Islet of Langerhans (tissue), 1 donor: ENCODE data around the gene SRBD1.
A peak's percentile ranks its signal among the peaks of the same experiment; 100 is the strongest.
"Not testable (repeated sequence)": the region's sequence is repeated elsewhere in the genome, so short reads cannot be mapped to it uniquely, and the experiment has no call there.

Experiments
- FAIRE-seq: peaks from one replicate; lab custom pipeline; 2011; peaks lifted over from hg19 to GRCh38; lab: Jason Lieb, UNC

Gene SRBD1

GRCh38 chr2:45426025-45426424, 185.0 kb downstream of the SRBD1 start:
- FAIRE-seq: not testable (repeated sequence)

- FAIRE-seq: no peak
Measured at GRCh38 chr2:45422921-45423320, 188.1 kb downstream of the SRBD1 start.

- FAIRE-seq: no peak
Measured at GRCh38 chr2:45418532-45418931, 192.5 kb downstream of the SRBD1 start.

DNA sequence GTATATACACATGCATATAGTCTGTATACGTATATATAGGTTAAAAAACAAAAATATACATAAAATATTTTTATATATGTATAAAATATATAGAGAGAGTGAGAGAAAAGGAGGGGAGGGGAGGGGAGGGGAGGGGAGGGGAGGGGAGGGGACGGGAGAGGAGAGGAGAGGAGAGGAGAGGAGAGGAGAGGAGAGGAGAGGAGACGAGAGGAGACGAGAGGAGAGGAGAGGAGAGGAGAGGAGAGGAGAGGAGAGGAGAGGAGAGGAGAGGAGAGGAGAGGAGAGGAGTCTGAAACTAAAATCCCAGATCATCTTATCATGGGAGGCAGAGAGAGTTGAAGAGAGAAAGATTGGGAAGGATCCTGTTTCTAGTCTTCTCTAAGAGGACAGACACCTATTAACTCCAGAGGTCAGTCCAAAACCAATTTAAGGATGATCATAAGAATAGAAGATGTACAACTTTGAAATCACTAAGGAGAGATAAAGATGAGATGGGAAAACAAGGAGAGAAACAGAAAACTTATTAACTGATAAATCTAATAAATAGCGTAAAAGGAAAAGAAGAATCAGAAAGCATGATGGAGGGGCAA, 195.4 kb downstream of the SRBD1 start:
- no peak for FAIRE-seq

DNA sequence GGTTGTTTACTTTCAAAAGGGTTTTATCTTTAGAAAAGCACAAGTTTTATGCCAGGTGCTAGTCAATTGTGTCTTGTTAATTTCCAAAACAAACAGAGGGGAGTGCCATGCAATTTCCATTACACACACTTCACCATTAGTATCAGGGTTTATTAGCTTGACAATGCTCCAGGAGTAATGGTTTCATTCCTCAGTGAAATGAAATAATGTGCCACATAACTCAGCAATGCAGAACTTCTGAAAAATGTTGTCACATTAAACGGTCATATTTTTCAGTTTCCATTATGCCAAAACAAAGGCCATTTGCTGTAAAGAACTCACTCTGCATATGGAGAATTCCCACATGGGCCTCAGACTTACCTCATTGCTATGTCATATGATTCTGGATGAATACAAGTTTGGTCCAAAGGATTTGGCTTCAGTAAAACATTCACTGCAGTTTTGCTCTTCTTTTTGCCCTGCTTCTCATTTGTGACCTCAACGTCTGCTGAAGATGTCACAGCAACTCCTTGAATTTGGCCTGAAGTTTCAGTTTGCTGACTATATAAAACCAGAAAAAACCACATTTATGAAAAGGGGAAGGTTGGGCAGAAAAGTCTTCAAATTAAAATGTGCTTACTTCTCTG, 198.2 kb downstream of the SRBD1 start:
- FAIRE-seq: no peak

DNA sequence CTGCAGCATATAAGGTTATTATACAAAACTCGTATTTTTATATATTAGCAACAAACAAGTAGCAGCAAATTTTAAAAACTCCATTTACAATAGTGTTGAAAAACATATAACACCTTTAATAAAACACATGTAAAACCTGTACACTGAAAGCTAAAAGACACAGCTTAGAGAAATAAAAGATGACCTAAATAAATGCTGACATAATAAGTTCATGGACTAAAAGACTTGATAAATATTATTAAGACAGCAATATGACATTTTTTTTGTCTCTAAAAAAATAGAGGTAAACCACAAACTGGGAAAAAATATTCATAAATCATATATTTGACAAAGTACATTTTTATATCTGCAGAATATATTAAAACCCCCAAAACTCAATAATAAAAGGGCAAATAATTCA, 201.4 kb downstream of the SRBD1 start:
- peak; percentile 65 for FAIRE-seq

DNA sequence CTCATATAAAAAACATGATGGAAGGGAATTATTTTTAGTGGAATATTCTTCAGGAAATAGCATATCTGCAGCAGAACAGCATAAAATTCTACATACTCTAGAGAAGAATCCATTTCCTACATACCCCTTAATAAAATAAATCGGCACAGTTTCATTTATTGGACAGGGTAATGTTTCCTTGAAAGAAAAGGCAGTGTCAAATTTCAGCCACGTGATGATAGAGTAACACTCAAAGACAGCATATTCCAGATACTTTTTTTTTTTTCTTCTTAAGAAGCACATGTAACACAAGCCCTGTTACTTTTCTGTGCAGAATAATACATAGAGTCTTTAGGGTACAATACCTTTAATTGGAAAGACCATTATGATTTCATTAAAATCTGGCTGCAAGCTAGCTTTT, 204.4 kb downstream of the SRBD1 start:
- FAIRE-seq: no peak

DNA sequence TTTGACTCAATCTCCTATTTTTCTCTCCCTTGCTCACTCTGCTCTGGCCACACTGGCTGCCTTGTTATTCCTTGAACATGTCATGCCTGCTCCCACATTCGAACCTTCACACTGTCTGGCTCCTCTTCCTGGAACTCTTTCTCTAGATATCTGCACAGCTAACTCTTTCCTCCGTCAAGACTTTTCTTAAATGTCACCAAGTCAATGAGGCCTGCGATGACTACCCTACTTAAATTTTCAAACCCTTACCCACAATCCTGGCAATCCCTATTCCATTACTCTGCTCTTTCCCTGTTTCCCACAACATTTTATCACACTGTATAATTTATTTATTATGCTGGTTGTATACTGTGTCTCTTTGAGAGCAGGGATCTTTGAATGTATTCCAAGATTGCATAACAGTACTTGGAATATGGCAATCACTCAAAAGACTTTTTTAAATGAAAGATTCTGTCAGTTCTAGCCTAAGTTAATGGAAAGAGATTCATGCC, 206.2 kb downstream of the SRBD1 start:
- FAIRE-seq: no peak

- no peak for FAIRE-seq
Measured at GRCh38 chr2:45403036-45403435, 208.0 kb downstream of the SRBD1 start.

DNA sequence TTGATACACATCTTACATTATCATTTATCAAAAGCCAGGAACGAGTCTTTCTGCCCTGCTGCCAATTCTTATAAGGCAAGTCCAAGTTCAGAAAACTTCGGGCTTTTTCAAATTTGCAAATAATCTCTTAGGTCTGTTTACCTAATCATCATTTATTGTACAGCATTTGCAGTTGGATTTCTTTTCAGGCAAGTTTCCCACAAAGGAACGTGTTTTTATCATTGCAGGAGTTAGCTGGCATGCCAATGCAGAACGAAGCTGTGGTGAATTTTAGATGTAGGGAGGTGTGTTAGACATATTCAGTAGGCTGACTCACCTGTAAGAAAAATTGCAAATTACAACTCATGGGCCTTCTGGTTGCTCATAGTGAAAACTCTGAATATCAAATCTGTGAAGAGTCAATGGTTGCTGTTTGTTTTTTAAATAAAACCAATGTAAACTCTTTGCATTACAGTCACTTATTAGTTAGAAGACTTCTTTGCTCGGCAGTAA, 209.6 kb downstream of the SRBD1 start:
- no peak for FAIRE-seq

DNA sequence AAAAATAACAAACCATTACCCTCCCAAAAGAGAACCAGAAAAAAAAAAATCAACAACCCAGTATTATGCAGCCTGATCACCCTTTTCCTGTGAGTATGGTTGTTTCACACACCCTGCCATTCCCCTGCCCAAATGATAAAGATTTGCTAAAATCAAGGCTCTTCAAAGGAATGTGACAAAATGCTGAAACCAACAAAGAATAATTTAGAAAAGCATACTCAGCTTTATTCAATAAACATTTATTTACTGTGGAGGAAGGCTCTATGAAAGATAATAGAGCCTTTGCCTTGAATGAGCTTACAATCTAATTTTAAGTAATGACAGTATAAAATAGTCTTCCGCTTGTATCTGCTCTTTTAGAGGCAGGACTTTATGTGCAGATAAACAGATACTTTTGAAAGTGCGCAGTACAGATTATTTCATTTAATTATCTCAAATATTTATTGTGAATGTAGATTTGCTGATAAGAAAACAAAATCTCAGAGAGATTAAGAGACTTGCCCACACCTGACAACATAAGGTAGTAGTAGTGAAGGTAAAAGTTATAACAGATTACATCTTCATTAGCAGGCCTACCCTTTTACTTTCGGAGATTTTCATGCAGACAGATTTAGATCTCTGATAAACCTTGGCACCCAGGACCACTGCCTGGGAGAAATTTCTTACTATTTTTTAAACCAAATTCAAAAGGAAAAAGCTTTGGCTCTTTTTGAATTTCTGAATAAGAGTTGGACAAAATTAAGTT, 211.9 kb downstream of the SRBD1 start:
- no peak for FAIRE-seq

DNA sequence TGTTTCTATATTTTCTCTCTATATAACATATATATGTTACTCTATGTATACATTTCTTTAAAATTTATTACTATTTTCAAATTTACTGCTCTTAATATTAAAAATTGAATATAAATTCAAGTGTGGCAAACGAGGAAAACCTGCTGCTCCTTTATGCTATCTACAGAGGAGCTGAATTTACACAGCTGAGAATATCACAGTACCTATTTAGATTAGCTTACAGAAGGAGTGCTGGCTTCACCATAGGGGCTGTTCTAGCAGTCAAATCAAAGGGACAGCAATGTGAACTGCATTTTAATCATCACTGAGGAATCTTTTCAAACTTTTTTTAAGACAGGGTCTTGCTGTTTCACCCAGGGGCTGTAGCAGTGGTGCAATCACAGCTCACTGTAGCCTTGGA, 213.8 kb downstream of the SRBD1 start:
- FAIRE-seq: no peak

DNA sequence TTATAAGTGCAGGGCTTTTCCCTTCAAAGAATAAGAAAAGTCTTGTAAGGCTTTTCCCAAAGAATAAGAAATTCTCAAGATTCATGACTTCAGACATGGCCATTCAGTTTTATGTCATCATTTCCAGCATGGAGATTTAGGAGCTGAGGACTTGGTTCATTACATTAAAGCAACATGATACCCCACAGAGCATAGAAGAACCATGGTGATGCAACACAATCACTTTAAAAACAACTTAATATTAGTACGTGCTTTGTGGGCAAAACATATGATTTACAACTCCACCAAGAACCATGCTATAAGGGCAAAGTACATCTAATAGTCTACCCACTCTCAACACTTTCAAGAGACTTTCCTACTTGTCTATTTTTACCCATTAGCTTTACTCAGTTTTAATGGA, 214.4 kb downstream of the SRBD1 start:
- FAIRE-seq: no peak

- FAIRE-seq: no peak
Measured at GRCh38 chr2:45394842-45395241, 216.2 kb downstream of the SRBD1 start.

GRCh38 chr2:45394216-45394615, 216.9 kb downstream of the SRBD1 start:
- FAIRE-seq: no peak

- FAIRE-seq: no peak
Measured at GRCh38 chr2:45391866-45392265, 219.2 kb downstream of the SRBD1 start.

DNA sequence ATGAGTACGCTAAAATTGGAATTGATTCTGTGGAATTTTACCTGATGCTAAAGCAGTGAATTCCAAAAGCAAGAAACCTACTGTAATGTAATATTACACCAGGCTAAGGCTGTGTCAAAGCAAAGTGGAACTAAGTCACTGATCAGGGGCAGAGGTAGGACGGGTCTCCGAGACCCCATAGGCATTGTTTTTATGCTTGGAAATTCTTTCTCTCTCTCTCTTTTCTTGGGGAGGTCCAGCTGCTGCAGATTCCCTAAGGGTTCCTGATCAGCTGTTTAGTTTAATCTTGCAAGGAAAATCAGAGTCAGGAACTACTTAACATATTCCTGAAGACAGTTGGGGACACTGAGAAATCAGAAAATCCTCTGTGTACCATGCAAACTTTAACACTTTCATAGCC, 220.2 kb downstream of the SRBD1 start:
- no peak for FAIRE-seq

DNA sequence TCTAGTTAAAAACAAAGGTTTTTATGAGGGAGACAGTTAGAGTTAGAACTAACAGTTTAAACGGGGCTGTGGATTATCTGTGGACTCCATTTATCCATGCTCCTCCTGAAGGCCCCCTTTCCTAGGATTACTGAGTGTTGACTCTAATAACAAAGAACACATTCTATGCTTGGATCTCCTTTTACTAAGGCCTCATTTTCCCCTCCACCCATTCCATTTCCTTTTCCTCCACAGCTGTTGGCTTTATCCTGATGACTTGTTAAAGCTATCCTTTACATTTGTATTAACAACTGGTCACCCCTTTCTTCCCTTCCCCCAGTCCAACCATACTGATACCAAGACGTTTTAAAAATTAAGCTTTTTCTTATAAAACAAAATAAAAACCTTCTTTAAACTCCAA, 220.6 kb downstream of the SRBD1 start:
- FAIRE-seq: no peak

DNA sequence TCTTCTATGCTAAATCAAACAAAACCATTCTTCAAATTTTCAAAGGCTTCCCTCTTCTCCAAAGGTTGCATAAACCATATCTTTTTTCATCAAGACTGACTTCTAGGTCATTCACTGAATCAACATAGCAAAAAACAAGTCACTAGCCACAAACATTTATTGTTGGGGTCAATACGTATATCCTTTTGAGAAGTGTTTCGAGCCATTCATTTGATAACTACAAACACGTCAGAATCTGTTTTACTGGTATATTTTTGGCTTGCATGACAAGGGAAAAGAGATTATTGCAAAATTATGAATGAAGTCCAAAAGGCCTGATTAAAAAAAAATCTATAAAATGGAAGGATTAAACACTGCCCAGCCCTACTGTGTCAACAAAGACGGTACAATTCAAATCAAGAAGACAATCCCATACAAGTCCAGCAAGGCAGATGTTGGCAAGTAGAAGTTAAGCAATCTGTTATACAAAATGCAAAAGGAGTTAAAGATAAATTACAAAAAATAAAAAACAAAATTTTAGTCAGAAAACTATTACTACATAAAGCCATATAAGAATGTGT, 222.4 kb downstream of the SRBD1 start:
- FAIRE-seq: no peak

DNA sequence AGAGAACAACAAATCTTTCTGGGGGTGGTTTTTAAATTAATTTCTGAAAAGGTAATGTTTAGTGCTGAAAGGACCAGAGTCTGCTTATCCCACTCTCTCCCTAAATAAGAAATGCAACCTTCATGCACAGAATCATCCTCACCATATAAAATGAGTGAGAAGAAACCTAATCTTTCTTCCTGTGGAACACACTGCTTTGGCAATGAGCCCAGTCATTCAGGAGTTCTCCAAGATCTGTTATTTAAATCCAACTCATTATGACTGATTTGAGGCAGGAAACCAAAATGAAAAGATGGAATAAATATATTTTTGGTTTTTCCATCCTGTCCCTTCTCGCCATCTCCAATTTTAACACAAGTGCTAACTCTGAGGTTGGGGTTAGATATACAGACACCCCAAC, 228.3 kb downstream of the SRBD1 start:
- no peak for FAIRE-seq

- no peak for FAIRE-seq
Measured at GRCh38 chr2:45380131-45380836, 230.8 kb downstream of the SRBD1 start.

- no peak for FAIRE-seq
Measured at GRCh38 chr2:45379399-45380087, 231.5 kb downstream of the SRBD1 start.
